ENCODE data around the gene ATP11C.

DNA sequence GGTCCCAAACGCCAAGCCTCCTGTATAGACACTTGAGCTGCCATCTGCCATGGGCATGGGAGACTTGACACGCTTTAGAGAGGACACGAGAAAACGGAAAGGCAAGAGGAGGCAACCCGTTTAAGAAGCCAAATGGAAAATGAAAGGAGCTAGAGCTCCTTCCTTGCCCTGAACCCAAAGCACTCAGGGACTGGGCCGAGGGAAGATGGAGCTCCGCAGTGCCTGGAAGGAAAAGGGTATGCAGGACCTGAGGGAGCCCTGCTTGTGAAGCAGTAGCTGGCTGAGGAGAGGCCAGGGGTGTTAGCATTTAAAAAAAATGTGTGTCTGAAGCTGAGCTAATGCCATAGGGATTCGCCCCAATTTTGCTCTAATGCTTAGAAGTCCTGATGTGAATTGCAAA is 239.9 kb downstream of the ATP11C start:
- TF ChIP-seq, protein P1, sequence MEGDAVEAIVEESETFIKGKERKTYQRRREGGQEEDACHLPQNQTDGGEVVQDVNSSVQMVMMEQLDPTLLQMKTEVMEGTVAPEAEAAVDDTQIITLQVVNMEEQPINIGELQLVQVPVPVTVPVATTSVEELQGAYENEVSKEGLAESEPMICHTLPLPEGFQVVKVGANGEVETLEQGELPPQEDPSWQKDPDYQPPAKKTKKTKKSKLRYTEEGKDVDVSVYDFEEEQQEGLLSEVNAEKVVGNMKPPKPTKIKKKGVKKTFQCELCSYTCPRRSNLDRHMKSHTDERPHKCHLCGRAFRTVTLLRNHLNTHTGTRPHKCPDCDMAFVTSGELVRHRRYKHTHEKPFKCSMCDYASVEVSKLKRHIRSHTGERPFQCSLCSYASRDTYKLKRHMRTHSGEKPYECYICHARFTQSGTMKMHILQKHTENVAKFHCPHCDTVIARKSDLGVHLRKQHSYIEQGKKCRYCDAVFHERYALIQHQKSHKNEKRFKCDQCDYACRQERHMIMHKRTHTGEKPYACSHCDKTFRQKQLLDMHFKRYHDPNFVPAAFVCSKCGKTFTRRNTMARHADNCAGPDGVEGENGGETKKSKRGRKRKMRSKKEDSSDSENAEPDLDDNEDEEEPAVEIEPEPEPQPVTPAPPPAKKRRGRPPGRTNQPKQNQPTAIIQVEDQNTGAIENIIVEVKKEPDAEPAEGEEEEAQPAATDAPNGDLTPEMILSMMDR (IDR thresholded peaks at IDR 0.05; ENCODE audit: low read depth, low read length, poor library complexity, severe bottlenecking) = no peak
- no peak for TF ChIP-seq EZH2phosphoT487 (IDR thresholded peaks at IDR 0.05; ENCODE audit: borderline replicate concordance, low read length)
